OCI-LY1 (cell line): ENCODE measurements around the gene HMOX1.

Source experiments
- H2AFZ ChIP-seq: fragments of 200-600 bp; sonication (generic), shearing (Covaris generic); 2 replicates; pipeline ENCODE4 v1.6.0; 2014; ENCODE audit warnings: antibody characterized with exemption, mild to moderate bottlenecking, low read length
- H3F3A ChIP-seq: fragments of 200-600 bp; sonication (generic), shearing (Covaris generic); 2 replicates; pipeline ENCODE4 v1.6.0; 2014; ENCODE audit warnings: mild to moderate bottlenecking, antibody characterized with exemption, low read length, moderate library complexity; ENCODE audit not compliant: insufficient read depth
- H3K27ac ChIP-seq: fragments of 200-600 bp; sonication (generic); 2 replicates; pipeline ENCODE4 v1.5.1; 2014; ENCODE audit warnings: low read length, mixed run types, mild to moderate bottlenecking, low read depth; ENCODE audit not compliant: poor library complexity, severe bottlenecking
- H3K27me3 ChIP-seq: fragments of 200-600 bp; sonication (generic); 2 replicates; pipeline ENCODE4 v1.6.0; 2014; ENCODE audit warnings: antibody characterized with exemption, mild to moderate bottlenecking, low read length, moderate library complexity; ENCODE audit not compliant: insufficient read depth
- H3K36me3 ChIP-seq: fragments of 200-600 bp; sonication (generic); 2 replicates; pipeline ENCODE4 v1.6.1; 2014; ENCODE audit warnings: mild to moderate bottlenecking, antibody characterized with exemption, low read length, moderate library complexity, mixed read lengths; ENCODE audit not compliant: insufficient read depth
- H3K4me1 ChIP-seq: fragments of 200-600 bp; sonication (generic); 2 replicates; pipeline ENCODE4 v1.5.1; 2014; ENCODE audit warnings: mild to moderate bottlenecking, low read length, moderate library complexity; ENCODE audit not compliant: insufficient read depth, severe bottlenecking
- H3K4me2 ChIP-seq: fragments of 200-600 bp; sonication (generic), shearing (Covaris generic); 2 replicates; pipeline ENCODE4 v1.6.1; 2014; ENCODE audit warnings: low read length
- H3K4me3 ChIP-seq: fragments of 200-600 bp; sonication (generic); 2 replicates; pipeline ENCODE4 v1.5.1; 2014; ENCODE audit warnings: low read length, low read depth, mild to moderate bottlenecking, mixed read lengths; ENCODE audit not compliant: poor library complexity, severe bottlenecking
- H3K79me2 ChIP-seq: fragments of 200-600 bp; shearing (Covaris generic); 2 replicates; pipeline ENCODE4 v1.6.1; 2016; ENCODE audit warnings: mixed run types, low read length, mixed read lengths; ENCODE audit not compliant: insufficient read depth
- H3K9ac ChIP-seq: fragments of 200-600 bp; sonication (generic), shearing (Covaris generic); 2 replicates; pipeline ENCODE4 v1.6.1; 2014; ENCODE audit warnings: mild to moderate bottlenecking, low read length, mixed read lengths
- H3K9me2 ChIP-seq: fragments of 200-600 bp; sonication (generic), shearing (Covaris generic); 2 replicates; pipeline ENCODE4 v1.6.1; 2014; ENCODE audit warnings: low read depth, mild to moderate bottlenecking, low read length, mixed read lengths
- H3K9me3 ChIP-seq: fragments of 200-600 bp; shearing (Covaris generic); 2 replicates; pipeline ENCODE4 v1.6.1; 2014; ENCODE audit warnings: low read length, mixed read lengths
- H4K20me1 ChIP-seq: fragments of 200-600 bp; sonication (generic), shearing (Covaris generic); 2 replicates; pipeline ENCODE4 v1.6.0; 2016; ENCODE audit warnings: mild to moderate bottlenecking, low read length; ENCODE audit not compliant: insufficient read depth
- CTCF ChIP-seq: fragments of 200-600 bp; sonication (generic), shearing (Covaris generic); IDR thresholded peaks from 2 replicates; pipeline ENCODE4 v1.5.1; 2017; ENCODE audit warnings: mild to moderate bottlenecking, antibody characterized with exemption, low read length, moderate library complexity, mixed read lengths
- EZH2 ChIP-seq: fragments of 200-600 bp; sonication (generic), shearing (Covaris generic); IDR thresholded peaks from 2 replicates; pipeline ENCODE4 v1.8.0; 2017; ENCODE audit warnings: borderline replicate concordance, mixed run types, mild to moderate bottlenecking, antibody characterized with exemption, low read length, moderate library complexity, mixed read lengths

HMOX1 gene

GRCh38 chr22:35383679-35384071 lies 2.8 kb downstream of the HMOX1 start:
- TF ChIP-seq CTCF: no peak
- TF ChIP-seq EZH2: no peak
- Histone ChIP-seq H3K4me2 (no peak overlapping the region), H3K27ac (no peak overlapping the region), H3K4me3 (no peak overlapping the region), H3K36me3 (peaks cover 33% of the 10 kb centered on the region; the same call in 1 of the 2 replicates), H3K4me1 (peaks cover 37% of the 10 kb centered on the region), H3K27me3 (no peaks in the 10 kb centered on the region), H3K9me3 (no peaks in the 10 kb centered on the region), H2AFZ (no peak overlapping the region), H3K79me2 (peaks cover 7% of the 10 kb centered on the region; the same call in 1 of the 2 replicates), H4K20me1 (no peaks in the 10 kb centered on the region), H3F3A (no peaks in the 10 kb centered on the region), H3K9me2 (no peaks in the 10 kb centered on the region), H3K9ac (no peak overlapping the region)

- H3K9ac ChIP-seq: no peak overlapping the region
- H2AFZ ChIP-seq: no peak overlapping the region
- H3K79me2 ChIP-seq: peaks cover 7% of the 10 kb centered on the region; the same call in 1 of the 2 replicates
- H3K27ac ChIP-seq: peak overlapping the region; percentile 61
- H3K4me2 ChIP-seq: peak overlapping the region; percentile 1; the same call in 1 of the 2 replicates
- H3K27me3 ChIP-seq: no peaks in the 10 kb centered on the region
- no peaks in the 10 kb centered on the region for H4K20me1 ChIP-seq
- no peaks in the 10 kb centered on the region for H3K9me3 ChIP-seq
- TF ChIP-seq EZH2: no peak
- TF ChIP-seq CTCF: no peak
- peaks cover 37% of the 10 kb centered on the region for H3K4me1 ChIP-seq
- H3K9me2 ChIP-seq: no peaks in the 10 kb centered on the region
- H3K36me3 ChIP-seq: peaks cover 34% of the 10 kb centered on the region
- H3K4me3 ChIP-seq: no peak overlapping the region
- H3F3A ChIP-seq: no peaks in the 10 kb centered on the region
Observed at GRCh38 chr22:35384527-35384926, 3.6 kb downstream of the HMOX1 start.

- peaks cover 7% of the 10 kb centered on the region; the same call in 1 of the 2 replicates for H3K79me2 ChIP-seq
- no peaks in the 10 kb centered on the region for H4K20me1 ChIP-seq
- H3K36me3 ChIP-seq: peaks cover 39% of the 10 kb centered on the region
- H3K27me3 ChIP-seq: no peaks in the 10 kb centered on the region
- H2AFZ ChIP-seq: no peak overlapping the region
- no peak overlapping the region for H3K4me3 ChIP-seq
- no peaks in the 10 kb centered on the region for H3K9me3 ChIP-seq
- H3K9ac ChIP-seq: no peak overlapping the region; the same call in 1 of the 2 replicates
- peaks cover 37% of the 10 kb centered on the region for H3K4me1 ChIP-seq
- H3K9me2 ChIP-seq: no peaks in the 10 kb centered on the region
- H3K27ac ChIP-seq: peak overlapping the region; percentile 61
- no peak for TF ChIP-seq EZH2
- TF ChIP-seq CTCF: no peak
- peak overlapping the region; percentile 1; the same call in 1 of the 2 replicates for H3K4me2 ChIP-seq
- no peaks in the 10 kb centered on the region for H3F3A ChIP-seq
Observed at GRCh38 chr22:35384975-35385588, 4.2 kb downstream of the HMOX1 start.
